ENCODE measurements around the gene ZNF491.

The ZNF491 gene

GRCh38 chr19:11814029-11814699, 15.8 kb downstream of the ZNF491 start, which contains the start of gene ZNF440:
ZNF440 (plus strand) TSS chr19:11814273; CDS start chr19:11814448, 175 bp downstream.
- no peak for TF ChIP-seq CTCF (IDR thresholded peaks at IDR 0.05)

GRCh38 chr19:11814700-11815035, 16.3 kb downstream of the ZNF491 start:
- TF ChIP-seq CTCF (IDR thresholded peaks at IDR 0.05): no peak

- no peak for TF ChIP-seq CTCF (IDR thresholded peaks at IDR 0.05)
These were observed 23.3 kb downstream of the ZNF491 start for GRCh38 chr19:11821474-11822109.

DNA sequence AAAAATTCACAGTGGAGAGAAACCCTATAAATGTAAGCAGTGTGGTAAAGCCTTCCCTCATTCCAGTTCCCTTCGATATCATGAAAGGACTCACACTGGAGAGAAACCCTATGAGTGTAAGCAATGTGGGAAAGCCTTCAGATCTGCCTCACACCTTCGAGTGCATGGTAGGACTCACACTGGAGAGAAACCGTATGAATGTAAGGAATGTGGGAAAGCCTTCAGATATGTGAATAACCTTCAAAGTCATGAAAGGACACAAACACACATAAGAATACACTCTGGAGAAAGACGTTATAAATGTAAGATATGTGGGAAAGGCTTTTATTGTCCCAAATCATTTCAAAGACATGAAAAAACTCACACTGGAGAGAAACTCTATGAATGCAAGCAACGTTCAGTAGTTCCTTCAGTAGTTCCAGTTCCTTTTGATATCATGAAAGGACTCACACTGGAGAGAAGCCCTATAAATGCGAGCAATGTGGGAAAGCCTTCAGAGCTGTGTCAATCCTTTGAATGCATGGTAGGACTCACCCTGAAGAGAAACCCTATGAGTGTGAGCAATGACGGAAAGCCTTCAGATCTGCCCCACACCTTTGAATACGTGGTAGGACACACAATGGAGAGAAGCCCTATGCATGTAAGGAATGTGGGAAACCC, 34.1 kb downstream of the ZNF491 start:
- no peak for TF ChIP-seq CTCF (IDR thresholded peaks at IDR 0.05)

DNA sequence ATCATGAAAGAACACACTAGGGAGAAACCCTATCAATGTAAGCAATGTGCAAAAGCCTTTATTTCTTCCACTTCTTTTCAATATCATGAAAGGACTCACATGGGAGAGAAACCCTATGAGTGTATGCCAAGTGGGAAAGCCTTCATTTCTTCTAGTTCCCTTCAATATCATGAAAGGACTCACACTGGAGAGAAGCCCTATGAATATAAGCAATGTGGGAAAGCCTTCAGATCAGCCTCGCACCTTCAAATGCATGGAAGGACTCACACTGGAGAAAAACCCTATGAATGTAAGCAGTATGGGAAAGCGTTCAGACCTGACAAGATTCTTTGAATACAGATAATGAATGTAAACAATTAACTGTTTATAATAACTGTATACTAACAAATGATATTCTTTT, 35.2 kb downstream of the ZNF491 start:
- TF ChIP-seq CTCF (IDR thresholded peaks at IDR 0.05): no peak

DNA sequence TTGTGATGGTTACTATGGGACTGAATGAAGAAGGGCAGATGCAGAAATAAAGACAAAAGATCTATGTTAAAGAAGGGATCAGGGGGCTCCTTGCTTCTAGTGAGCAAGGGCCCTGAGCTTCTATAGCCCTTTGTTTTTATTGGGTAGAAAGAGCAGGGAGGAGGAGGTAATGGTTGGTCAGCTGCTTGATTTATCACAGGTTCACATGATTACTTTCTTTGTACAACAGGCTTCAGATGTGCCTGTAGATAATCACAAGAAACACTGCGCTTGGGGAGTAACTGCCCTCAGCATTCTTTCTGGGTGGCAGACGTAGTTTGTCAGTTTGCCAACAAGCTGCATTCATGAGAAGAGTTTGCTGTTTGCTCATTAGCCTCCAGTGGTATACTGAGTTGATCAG, 45.4 kb downstream of the ZNF491 start:
- TF ChIP-seq CTCF (IDR thresholded peaks at IDR 0.05): no peak

GRCh38 chr19:11848200-11848593, 49.9 kb downstream of the ZNF491 start:
- TF ChIP-seq CTCF (IDR thresholded peaks at IDR 0.05): no peak

Measured in LNCAP (cell line).